ENCODE data around the gene PLB1. TPM values are rescaled to one million over a fixed set of nuclear protein-coding genes. Genes with fewer than 3 reads are reported as not detected.

The PLB1 gene
- polyA plus RNA-seq, 3 donors: 20.2 to 35.8 (median 23.9) TPM

GRCh38 chr2:28591711-28592335, 96.0 kb downstream of the PLB1 start:
- intact Hi-C loops (cut with micrococcal nuclease): loop anchor here (5.0 to 10.0 kb wide), 2 partner anchors 160 to 163 kb away; partner anchors contain the start of gene PPP1CB (in 2 of the 2)
- no peak overlapping the region for H2AFZ ChIP-seq (ENCODE audit: insufficient read depth, low read depth, low read length, poor library complexity, severe bottlenecking)

GRCh38 chr2:28592481-28592880, 96.6 kb downstream of the PLB1 start:
- H4K20me1 ChIP-seq (ENCODE audit: insufficient read depth, low read length): no peaks in the 10 kb centered on the region
- H3K27me3 ChIP-seq (ENCODE audit: control insufficient read depth in 2 of 2, insufficient read depth in 2 of 2, low read length in 2 of 2): no peaks in the 10 kb centered on the region
- peaks cover 0 to 4% (median 0%) of the 10 kb centered on the region in 7 donors for H3K9me3 Mint-ChIP-seq
- H3K36me3 Mint-ChIP-seq: peaks cover 2 to 3% of the 10 kb centered on the region in 2 donors
- no peak for DNase-seq
- H3K79me2 ChIP-seq (ENCODE audit: insufficient read depth, low read length): no peaks in the 10 kb centered on the region
- H3K9me3 ChIP-seq (replicated peaks in 1 of 2; ENCODE audit: control insufficient read depth in 1 of 2, insufficient read depth in 1 of 2, low read length in 2 of 2): no peaks in the 10 kb centered on the region
- no peaks in the 10 kb centered on the region for H3K36me3 ChIP-seq (replicated peaks in 1 of 2; ENCODE audit: control insufficient read depth in 1 of 2, insufficient read depth in 2 of 2, low read length in 2 of 2)
- no peak overlapping the region for H2AFZ ChIP-seq (ENCODE audit: insufficient read depth, low read depth, low read length, poor library complexity, severe bottlenecking)
- no peak overlapping the region for H3K9ac ChIP-seq (ENCODE audit: insufficient read depth, low read length, poor library complexity, severe bottlenecking)
- peaks cover 22 to 24% of the 10 kb centered on the region in 2 donors for H3K4me1 ChIP-seq (ENCODE audit: control insufficient read depth in 1 of 2, insufficient read depth in 2 of 2, low read length in 2 of 2)
- no peak overlapping the region for H3K4me3 ChIP-seq (replicated peaks in 1 of 3; ENCODE audit: low read depth in 2 of 3, low read length in 3 of 3)
- H3K27me3 Mint-ChIP-seq (ENCODE audit: low read depth in 3 of 3): peaks cover 0 to 6% (median 2%) of the 10 kb centered on the region in 3 donors
- intact Hi-C loops (cut with micrococcal nuclease): loop anchor here (5.0 to 10.0 kb wide), 2 partner anchors 160 to 162 kb away; partner anchors contain the start of gene PPP1CB (in 2 of the 2)
- H3K4me3 Mint-ChIP-seq: no peak overlapping the region
- TF ChIP-seq CTCF (IDR thresholded peaks at IDR 0.05): no peak
- WGBS (ENCODE audit: insufficient coverage): 100% methylated on average over 1 of the region's 3 CpGs
- H3K4me1 Mint-ChIP-seq: peaks cover 24% of the 10 kb centered on the region
- H3K27ac ChIP-seq (ENCODE audit: low read depth in 1 of 2, low read length in 2 of 2): no peak overlapping the region
- no peak overlapping the region for H3K4me2 ChIP-seq (replicated peaks; ENCODE audit: extremely low read depth, low read length, poor library complexity, severe bottlenecking)
- peak overlapping the region in 1 of 7 donors; percentile 71 for H3K27ac Mint-ChIP-seq

More at GRCh38 chr2:28591711-28592335, 96.0 kb downstream of the PLB1 start:
- peaks cover 25% of the 10 kb centered on the region for H3K4me1 Mint-ChIP-seq
- H3K27me3 Mint-ChIP-seq (ENCODE audit: low read depth in 3 of 3): peaks cover 0 to 3% (median 2%) of the 10 kb centered on the region in 3 donors
- H3K27ac Mint-ChIP-seq: no peak overlapping the region
- Histone ChIP-seq H3K4me1 (ENCODE audit: control insufficient read depth in 1 of 2, insufficient read depth in 2 of 2, low read length in 2 of 2) (peaks cover 23 to 28% of the 10 kb centered on the region in 2 donors), H3K9ac (ENCODE audit: insufficient read depth, low read length, poor library complexity, severe bottlenecking) (no peak overlapping the region), H3K9me3 (replicated peaks in 1 of 2; ENCODE audit: control insufficient read depth in 1 of 2, insufficient read depth in 1 of 2, low read length in 2 of 2) (no peaks in the 10 kb centered on the region), H4K20me1 (ENCODE audit: insufficient read depth, low read length) (no peaks in the 10 kb centered on the region), H3K27ac (ENCODE audit: low read depth in 1 of 2, low read length in 2 of 2) (no peak overlapping the region), H3K4me3 (replicated peaks in 1 of 3; ENCODE audit: low read depth in 2 of 3, low read length in 3 of 3) (no peak overlapping the region), H3K79me2 (ENCODE audit: insufficient read depth, low read length) (no peaks in the 10 kb centered on the region), H3K27me3 (ENCODE audit: control insufficient read depth in 2 of 2, insufficient read depth in 2 of 2, low read length in 2 of 2) (no peaks in the 10 kb centered on the region), H3K36me3 (replicated peaks in 1 of 2; ENCODE audit: control insufficient read depth in 1 of 2, insufficient read depth in 2 of 2, low read length in 2 of 2) (no peaks in the 10 kb centered on the region), H3K4me2 (replicated peaks; ENCODE audit: extremely low read depth, low read length, poor library complexity, severe bottlenecking) (no peak overlapping the region)
- peaks cover 0 to 4% (median 0%) of the 10 kb centered on the region in 7 donors for H3K9me3 Mint-ChIP-seq
- WGBS (ENCODE audit: insufficient coverage): 97% methylated on average over 9 of the region's 9 CpGs
- no peak for TF ChIP-seq CTCF (IDR thresholded peaks at IDR 0.05)
- no peak for DNase-seq
- no peak overlapping the region for H3K4me3 Mint-ChIP-seq
- peaks cover 2 to 3% of the 10 kb centered on the region in 2 donors for H3K36me3 Mint-ChIP-seq
